ENCODE measurements around the gene PLOD3.

DNA sequence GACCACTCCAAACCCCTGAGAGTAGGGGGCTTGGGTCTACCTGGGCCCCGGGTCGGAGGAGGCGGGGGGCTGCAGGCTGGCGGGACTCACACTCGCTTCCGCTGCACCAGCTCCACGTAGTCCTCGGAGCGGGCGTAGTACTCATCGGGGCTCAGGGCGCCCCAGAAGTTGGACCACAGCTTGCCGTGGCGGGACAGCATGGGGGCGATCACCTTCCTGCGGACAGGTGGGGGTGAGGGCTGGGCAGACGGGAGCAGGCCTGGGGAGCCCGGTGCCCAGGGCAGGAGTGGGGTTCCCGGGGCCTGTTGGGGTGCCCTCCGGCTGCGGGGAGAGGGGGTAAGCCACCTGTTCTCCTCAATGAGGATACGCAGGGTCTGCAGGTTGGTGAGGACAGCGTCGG, 5.9 kb downstream of the PLOD3 start:
- no peak for TF ChIP-seq POLR2AphosphoS5 (IDR thresholded peaks at IDR 0.05; ENCODE audit: low read depth, low read length)
- TF ChIP-seq RAD21 (IDR thresholded peaks at IDR 0.05; ENCODE audit: low read depth) = no peak
- TF ChIP-seq, protein P1, sequence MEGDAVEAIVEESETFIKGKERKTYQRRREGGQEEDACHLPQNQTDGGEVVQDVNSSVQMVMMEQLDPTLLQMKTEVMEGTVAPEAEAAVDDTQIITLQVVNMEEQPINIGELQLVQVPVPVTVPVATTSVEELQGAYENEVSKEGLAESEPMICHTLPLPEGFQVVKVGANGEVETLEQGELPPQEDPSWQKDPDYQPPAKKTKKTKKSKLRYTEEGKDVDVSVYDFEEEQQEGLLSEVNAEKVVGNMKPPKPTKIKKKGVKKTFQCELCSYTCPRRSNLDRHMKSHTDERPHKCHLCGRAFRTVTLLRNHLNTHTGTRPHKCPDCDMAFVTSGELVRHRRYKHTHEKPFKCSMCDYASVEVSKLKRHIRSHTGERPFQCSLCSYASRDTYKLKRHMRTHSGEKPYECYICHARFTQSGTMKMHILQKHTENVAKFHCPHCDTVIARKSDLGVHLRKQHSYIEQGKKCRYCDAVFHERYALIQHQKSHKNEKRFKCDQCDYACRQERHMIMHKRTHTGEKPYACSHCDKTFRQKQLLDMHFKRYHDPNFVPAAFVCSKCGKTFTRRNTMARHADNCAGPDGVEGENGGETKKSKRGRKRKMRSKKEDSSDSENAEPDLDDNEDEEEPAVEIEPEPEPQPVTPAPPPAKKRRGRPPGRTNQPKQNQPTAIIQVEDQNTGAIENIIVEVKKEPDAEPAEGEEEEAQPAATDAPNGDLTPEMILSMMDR (IDR thresholded peaks at IDR 0.05 in 2 of 3, conservative IDR thresholded peaks at IDR 0.05 in 1 of 3; ENCODE audit: borderline replicate concordance in 1 of 3, insufficient read depth in 1 of 3, low read depth in 2 of 3, low read length in 2 of 3) = no peak
- TF ChIP-seq EZH2 (IDR thresholded peaks at IDR 0.05) = no peak
- TF ChIP-seq, protein P2, sequence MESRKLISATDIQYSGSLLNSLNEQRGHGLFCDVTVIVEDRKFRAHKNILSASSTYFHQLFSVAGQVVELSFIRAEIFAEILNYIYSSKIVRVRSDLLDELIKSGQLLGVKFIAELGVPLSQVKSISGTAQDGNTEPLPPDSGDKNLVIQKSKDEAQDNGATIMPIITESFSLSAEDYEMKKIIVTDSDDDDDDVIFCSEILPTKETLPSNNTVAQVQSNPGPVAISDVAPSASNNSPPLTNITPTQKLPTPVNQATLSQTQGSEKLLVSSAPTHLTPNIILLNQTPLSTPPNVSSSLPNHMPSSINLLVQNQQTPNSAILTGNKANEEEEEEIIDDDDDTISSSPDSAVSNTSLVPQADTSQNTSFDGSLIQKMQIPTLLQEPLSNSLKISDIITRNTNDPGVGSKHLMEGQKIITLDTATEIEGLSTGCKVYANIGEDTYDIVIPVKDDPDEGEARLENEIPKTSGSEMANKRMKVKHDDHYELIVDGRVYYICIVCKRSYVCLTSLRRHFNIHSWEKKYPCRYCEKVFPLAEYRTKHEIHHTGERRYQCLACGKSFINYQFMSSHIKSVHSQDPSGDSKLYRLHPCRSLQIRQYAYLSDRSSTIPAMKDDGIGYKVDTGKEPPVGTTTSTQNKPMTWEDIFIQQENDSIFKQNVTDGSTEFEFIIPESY (IDR thresholded peaks at IDR 0.05; ENCODE audit: extremely low read depth, insufficient replicate concordance, low read length) = no peak
- TF ChIP-seq ZNF274 (IDR thresholded peaks at IDR 0.05; ENCODE audit: low read depth, low read length) = no peak
- no peak for TF ChIP-seq POLR2A (IDR thresholded peaks at IDR 0.05; ENCODE audit: borderline replicate concordance, extremely low read depth, insufficient read depth, insufficient read length)
- TF ChIP-seq, protein P3, sequence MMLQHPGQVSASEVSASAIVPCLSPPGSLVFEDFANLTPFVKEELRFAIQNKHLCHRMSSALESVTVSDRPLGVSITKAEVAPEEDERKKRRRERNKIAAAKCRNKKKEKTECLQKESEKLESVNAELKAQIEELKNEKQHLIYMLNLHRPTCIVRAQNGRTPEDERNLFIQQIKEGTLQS (IDR thresholded peaks at IDR 0.05) = no peak
- TF ChIP-seq EZH2phosphoT487 (IDR thresholded peaks at IDR 0.05; ENCODE audit: borderline replicate concordance) = no peak

Measured in HCT116 (cell line).